HUES64 (cell line): ENCODE measurements around the gene AKT3.
"Not testable (repeated sequence)": the region's sequence is repeated elsewhere in the genome, so short reads cannot be mapped to it uniquely, and the experiment has no call there.

Source experiments
- H3K27ac ChIP-seq: 2 replicates; pipeline ENCODE4 v1.7.0; 2013; ENCODE audit warnings: low read depth, low read length, inconsistent platforms
- H3K27me3 ChIP-seq: 2 replicates; pipeline ENCODE4 v1.6.1; 2013; ENCODE audit warnings: mild to moderate bottlenecking, low read length; ENCODE audit not compliant: insufficient read depth
- H3K36me3 ChIP-seq: 2 replicates; pipeline ENCODE4 v1.6.1; 2013; ENCODE audit warnings: mild to moderate bottlenecking, low read length; ENCODE audit not compliant: insufficient read depth
- H3K4me1 ChIP-seq: 2 replicates; pipeline ENCODE4 v1.6.1; 2013; ENCODE audit warnings: mild to moderate bottlenecking, low read length, moderate library complexity; ENCODE audit not compliant: insufficient read depth
- H3K4me3 ChIP-seq: 2 replicates; pipeline ENCODE4 v1.5.1; 2013; ENCODE audit warnings: mild to moderate bottlenecking, low read length, moderate library complexity
- H3K9ac ChIP-seq: 2 replicates; pipeline ENCODE4 v1.6.1; 2013; ENCODE audit warnings: mild to moderate bottlenecking, low read depth, low read length
- H3K9me3 ChIP-seq: 2 replicates; pipeline ENCODE4 v1.6.1; 2013; ENCODE audit warnings: low read depth, low read length; ENCODE audit not compliant: insufficient read depth
- WGBS: fragments of 150-250, 120-280 bp; methylation state at CpG from one replicate; pipeline ENCODE4 v1.1.7; 2013; ENCODE audit warnings: missing lambda C conversion rate; 5-methylcytosine and 5-hydroxymethylcytosine counted together

The AKT3 gene

GRCh38 chr1:243786531-243786930 is 63.5 kb downstream of the AKT3 start:
- Histone ChIP-seq H3K4me1 (peaks cover 14% of the 10 kb centered on the region; the same call in 1 of the 2 replicates), H3K9me3 (no peaks in the 10 kb centered on the region), H3K4me3 (no peak overlapping the region), H3K36me3 (no peaks in the 10 kb centered on the region), H3K27ac (no peak overlapping the region), H3K27me3 (no peaks in the 10 kb centered on the region), H3K9ac (no peak overlapping the region)
- WGBS = no CpG with 5 or more reads among the region's 3 CpGs

- Histone ChIP-seq H3K27ac (no peak overlapping the region), H3K27me3 (no peaks in the 10 kb centered on the region), H3K9me3 (no peaks in the 10 kb centered on the region), H3K36me3 (no peaks in the 10 kb centered on the region), H3K9ac (no peak overlapping the region), H3K4me3 (no peak overlapping the region), H3K4me1 (peaks cover 13% of the 10 kb centered on the region; the same call in 1 of the 2 replicates)
- WGBS = 95% methylated on average over 8 of the region's 8 CpGs
These were observed 65.5 kb downstream of the AKT3 start for GRCh38 chr1:243784506-243784905.

GRCh38 chr1:243783714-243784113 is 66.3 kb downstream of the AKT3 start:
- WGBS = 97% methylated on average over 1 of the region's 2 CpGs
- H3K36me3 ChIP-seq = no peaks in the 10 kb centered on the region

DNA sequence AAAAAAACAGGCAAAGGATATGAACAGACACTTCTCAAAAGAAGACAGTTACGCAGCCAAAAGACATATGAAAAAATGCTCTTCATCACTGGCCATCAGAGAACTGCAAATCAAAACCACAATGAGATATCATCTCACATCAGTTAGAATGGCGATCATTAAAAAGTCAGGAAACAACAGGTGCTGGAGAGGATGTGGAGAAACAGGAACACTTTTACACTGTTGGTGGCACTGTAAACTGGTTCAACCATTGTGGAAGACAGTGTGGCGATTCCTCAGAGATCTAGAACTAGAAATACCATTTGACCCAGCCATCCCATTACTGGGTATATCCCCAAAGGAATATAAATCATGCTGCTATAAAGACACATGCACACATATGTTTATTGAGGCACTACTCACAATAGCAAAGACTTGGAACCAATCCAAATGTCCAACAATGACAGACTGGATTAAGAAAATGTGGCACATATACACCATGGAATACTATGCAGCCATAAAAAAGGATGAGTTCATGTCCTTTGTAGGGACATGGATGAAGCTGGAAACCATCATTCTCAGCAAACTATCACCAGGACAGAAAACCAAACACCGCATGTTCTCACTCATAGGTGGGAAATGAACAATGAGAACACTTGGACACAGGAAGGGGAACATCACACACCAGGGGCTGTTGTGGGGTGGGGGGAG is 77.5 kb downstream of the AKT3 start:
- not testable (repeated sequence) for H3K9me3 ChIP-seq, H3K9ac ChIP-seq, H3K27me3 ChIP-seq, H3K36me3 ChIP-seq, H3K4me3 ChIP-seq, H3K4me1 ChIP-seq, H3K27ac ChIP-seq
- WGBS = 93% methylated on average over 3 of the region's 4 CpGs

More at GRCh38 chr1:243783714-243784113, 66.3 kb downstream of the AKT3 start:
- Histone ChIP-seq H3K27me3 (no peaks in the 10 kb centered on the region), H3K27ac (no peak overlapping the region), H3K4me3 (no peak overlapping the region), H3K9me3 (no peaks in the 10 kb centered on the region), H3K4me1 (peaks cover 13% of the 10 kb centered on the region; the same call in 1 of the 2 replicates), H3K9ac (no peak overlapping the region)

DNA sequence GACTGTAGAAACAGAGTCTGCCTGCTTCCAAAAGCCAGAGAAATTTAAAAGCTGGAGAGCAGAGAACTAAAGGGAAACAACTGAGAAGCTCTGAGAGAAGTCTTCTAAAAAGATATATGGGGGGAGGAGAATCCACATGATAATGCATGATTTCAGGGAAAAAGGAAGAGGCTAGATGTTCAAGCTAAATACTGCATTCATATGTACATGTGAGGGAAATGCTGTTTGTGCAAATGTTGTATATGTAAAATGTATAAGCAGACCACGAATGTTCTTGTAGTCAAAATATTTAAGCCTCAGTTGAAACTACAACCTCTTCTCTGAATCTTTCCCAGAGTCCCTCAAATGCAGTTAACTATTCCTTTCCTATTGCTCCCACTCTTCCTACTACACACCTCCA is 79.2 kb downstream of the AKT3 start:
- Histone ChIP-seq H3K9me3 (no peaks in the 10 kb centered on the region), H3K4me1 (0 out of 2 replicates have a peak, but pooled peaks cover 3% of the 10 kb centered on the region), H3K4me3 (no peak overlapping the region), H3K36me3 (no peaks in the 10 kb centered on the region), H3K27me3 (no peaks in the 10 kb centered on the region), H3K9ac (no peak overlapping the region), H3K27ac (no peak overlapping the region)
- WGBS = 80% methylated on average over 1 of the region's 1 CpG

- Histone ChIP-seq H3K9ac (no peak overlapping the region), H3K4me3 (no peak overlapping the region), H3K4me1 (0 out of 2 replicates have a peak, but pooled peaks cover under 1% of the 10 kb centered on the region), H3K9me3 (no peaks in the 10 kb centered on the region), H3K27ac (no peak overlapping the region), H3K36me3 (no peaks in the 10 kb centered on the region), H3K27me3 (no peaks in the 10 kb centered on the region)
- WGBS = 87% methylated on average over 2 of the region's 2 CpGs
These were observed 84.4 kb downstream of the AKT3 start for GRCh38 chr1:243765676-243766075.

DNA sequence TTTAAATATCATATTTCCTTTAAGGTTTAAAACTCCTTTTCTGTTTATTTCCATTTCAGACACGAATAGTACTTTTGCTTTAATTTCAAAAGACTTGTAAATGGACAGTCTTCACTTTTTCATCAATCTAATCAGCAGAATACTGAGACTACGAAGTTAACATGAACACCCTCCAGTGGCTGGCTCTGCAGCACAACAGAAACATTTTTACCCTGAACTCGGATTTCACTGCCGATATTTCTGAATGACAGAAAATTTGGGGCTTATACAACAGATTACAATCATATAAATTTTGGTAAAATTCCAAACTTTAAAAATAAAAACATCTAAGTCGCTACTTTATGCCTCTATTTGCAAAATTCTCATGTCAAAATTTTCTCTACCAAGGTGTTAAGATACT is 86.2 kb downstream of the AKT3 start:
- Histone ChIP-seq H3K27ac (no peak overlapping the region), H3K4me3 (no peak overlapping the region), H3K27me3 (no peaks in the 10 kb centered on the region), H3K9me3 (no peaks in the 10 kb centered on the region), H3K4me1 (no peaks in the 10 kb centered on the region), H3K9ac (no peak overlapping the region), H3K36me3 (no peaks in the 10 kb centered on the region)
- 94% methylated on average over 4 of the region's 5 CpGs for WGBS

DNA sequence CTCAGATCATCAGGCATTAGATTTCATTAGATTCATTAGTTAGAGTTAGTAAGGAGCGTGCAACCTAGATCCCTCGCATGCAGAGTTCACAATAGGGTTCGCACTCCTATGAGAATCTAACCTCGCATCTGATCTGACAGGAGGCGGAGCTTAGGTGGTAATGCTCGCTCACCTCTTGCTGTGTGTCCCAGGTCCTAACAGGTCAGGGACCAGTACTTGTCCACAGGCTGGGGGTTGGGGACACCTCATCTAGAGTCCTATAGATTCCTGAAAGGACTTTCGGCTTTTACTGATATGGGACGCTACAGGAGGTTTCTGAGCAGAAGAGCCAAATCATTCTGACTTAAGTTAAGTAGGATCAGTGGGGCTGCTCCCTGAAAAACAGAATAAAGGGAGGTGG is 91.4 kb downstream of the AKT3 start:
- 90% methylated on average over 8 of the region's 8 CpGs for WGBS
- Histone ChIP-seq H3K4me1 (peaks cover 5% of the 10 kb centered on the region; the same call in 1 of the 2 replicates), H3K9ac (no peak overlapping the region), H3K27ac (no peak overlapping the region), H3K9me3 (no peaks in the 10 kb centered on the region), H3K27me3 (no peaks in the 10 kb centered on the region), H3K36me3 (no peaks in the 10 kb centered on the region), H3K4me3 (no peak overlapping the region)

GRCh38 chr1:243756529-243756928 is 93.5 kb downstream of the AKT3 start:
- Histone ChIP-seq H3K27me3 (no peaks in the 10 kb centered on the region), H3K4me3 (no peak overlapping the region), H3K9me3 (no peaks in the 10 kb centered on the region), H3K36me3 (no peaks in the 10 kb centered on the region), H3K9ac (no peak overlapping the region), H3K4me1 (peaks cover 10% of the 10 kb centered on the region; the same call in 1 of the 2 replicates), H3K27ac (no peak overlapping the region)

- no peaks in the 10 kb centered on the region for H3K9me3 ChIP-seq
- H3K36me3 ChIP-seq = no peaks in the 10 kb centered on the region
- no peaks in the 10 kb centered on the region for H3K27me3 ChIP-seq
- peaks cover 13% of the 10 kb centered on the region for H3K4me1 ChIP-seq
- 94% methylated on average over 6 of the region's 6 CpGs for WGBS
- no peak overlapping the region for H3K9ac ChIP-seq
- no peak overlapping the region for H3K27ac ChIP-seq
- H3K4me3 ChIP-seq = no peak overlapping the region
These were observed 95.7 kb downstream of the AKT3 start for GRCh38 chr1:243754348-243754747.

DNA sequence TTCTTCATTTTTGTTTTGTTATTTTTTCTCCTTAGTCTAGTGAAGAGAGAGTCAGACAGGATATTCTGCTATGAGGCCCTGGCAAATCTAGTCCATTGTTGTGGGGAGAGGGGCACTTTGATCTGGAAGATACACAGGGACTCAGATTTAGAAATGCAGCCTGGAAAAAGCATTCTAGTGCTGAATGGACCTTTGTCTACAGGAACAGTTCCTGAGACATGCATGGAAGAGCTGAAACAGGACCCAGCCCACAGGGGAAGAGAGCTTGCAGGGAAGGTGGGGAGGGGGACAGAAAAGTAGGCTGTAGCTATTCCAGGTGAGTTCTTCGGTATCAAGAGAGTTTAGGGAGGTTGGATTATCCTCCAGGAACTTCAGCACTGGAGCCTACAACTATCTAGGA is 98.5 kb downstream of the AKT3 start:
- Histone ChIP-seq H3K4me3 (no peak overlapping the region), H3K27me3 (no peaks in the 10 kb centered on the region), H3K27ac (no peak overlapping the region), H3K4me1 (peaks cover 29% of the 10 kb centered on the region), H3K9me3 (no peaks in the 10 kb centered on the region), H3K9ac (no peak overlapping the region), H3K36me3 (no peaks in the 10 kb centered on the region)
- WGBS = 88% methylated on average over 1 of the region's 1 CpG
